Right kidney (tissue), 9 donors: ENCODE results near the gene PIAS4.
"Not testable (repeated sequence)": the region's sequence is repeated elsewhere in the genome, so short reads cannot be mapped to it uniquely, and the experiment has no call there.

Experiments
- DNase-seq: peaks from one replicate; pipeline ENCODE4 v3.0.0-alpha.2; 2016
- long read RNA-seq, 8 donors: transcript quantifications; one replicate each; lab custom pipeline, GENCODE V29; 2026

PIAS4 gene
- long read RNA-seq, donor 1, transcript PIAS4-201 (11 exons, 3,159 nt): major isoform, 14 of 14 reads
- long read RNA-seq, donor 1, partial matches to known transcripts: 0 of 14 reads
- long read RNA-seq, donor 1, other reads (novel, unspliced or antisense): 0 of 14 reads
- long read RNA-seq, donor 2, transcript PIAS4-201 (11 exons, 3,159 nt): major isoform, 7 of 15 reads
- long read RNA-seq, donor 2, partial matches to known transcripts: 8 of 15 reads
- long read RNA-seq, donor 2, other reads (novel, unspliced or antisense): 0 of 15 reads
- long read RNA-seq, donor 3, transcript PIAS4-201 (11 exons, 3,159 nt): major isoform, 8 of 16 reads
- long read RNA-seq, donor 3, partial matches to known transcripts: 8 of 16 reads
- long read RNA-seq, donor 3, other reads (novel, unspliced or antisense): 0 of 16 reads
- long read RNA-seq, donor 4, transcript PIAS4-201 (11 exons, 3,159 nt): major isoform, 10 of 27 reads
- long read RNA-seq, donor 4, partial matches to known transcripts: 12 of 27 reads
- long read RNA-seq, donor 4, other reads (novel, unspliced or antisense): 5 of 27 reads
- long read RNA-seq, donor 5, transcript PIAS4-201 (11 exons, 3,159 nt): major isoform, 10 of 10 reads
- long read RNA-seq, donor 5, partial matches to known transcripts: 0 of 10 reads
- long read RNA-seq, donor 5, other reads (novel, unspliced or antisense): 0 of 10 reads
- long read RNA-seq, donor 6, transcript PIAS4-201 (11 exons, 3,159 nt): major isoform, 9 of 26 reads
- long read RNA-seq, donor 6, partial matches to known transcripts: 16 of 26 reads
- long read RNA-seq, donor 6, other reads (novel, unspliced or antisense): 0 of 26 reads
- long read RNA-seq, donor 7: 0 reads
- long read RNA-seq, donor 8, transcript PIAS4-201 (11 exons, 3,159 nt): major isoform, 6 of 17 reads
- long read RNA-seq, donor 8, partial matches to known transcripts: 11 of 17 reads
- long read RNA-seq, donor 8, other reads (novel, unspliced or antisense): 0 of 17 reads

- DNase-seq: peak; percentile 99
Observed at GRCh38 chr19:4007021-4007835, at the start of gene PIAS4. Gene PIAS4, plus strand, starts transcription at chr19:4007736. Its CDS starts 25 bp downstream, at chr19:4007761.

- no peak for DNase-seq
Observed at GRCh38 chr19:3958836-3959765, 48.4 kb upstream of the PIAS4 start.

GRCh38 chr19:3959766-3960131 lies 47.8 kb upstream of the PIAS4 start:
- no peak for DNase-seq

- no peak for DNase-seq
Observed at GRCh38 chr19:3961007-3961406, 46.5 kb upstream of the PIAS4 start.

GRCh38 chr19:3963458-3964255 lies 43.9 kb upstream of the PIAS4 start:
- no peak for DNase-seq

GRCh38 chr19:3964256-3965194 lies 43.0 kb upstream of the PIAS4 start:
- DNase-seq: no peak

- no peak for DNase-seq
Observed at GRCh38 chr19:3966051-3967017, 41.2 kb upstream of the PIAS4 start.

GRCh38 chr19:3967983-3968382 lies 39.6 kb upstream of the PIAS4 start:
- not testable (repeated sequence) for DNase-seq

- DNase-seq: peak; percentile 46
Observed at GRCh38 chr19:3968556-3969434, 38.7 kb upstream of the PIAS4 start.

GRCh38 chr19:3969435-3970312 lies 37.9 kb upstream of the PIAS4 start:
- DNase-seq: peak; percentile 23

- no peak for DNase-seq
Observed at GRCh38 chr19:3970313-3970807, 37.2 kb upstream of the PIAS4 start.

- DNase-seq: peak; percentile 79
Observed at GRCh38 chr19:3970808-3971598, 36.5 kb upstream of the PIAS4 start, which contains the start of gene DAPK3. Gene DAPK3, minus strand, starts transcription at chr19:3971099. Its CDS starts 1,364 bp downstream, at chr19:3969735.

GRCh38 chr19:3975144-3975543 lies 32.4 kb upstream of the PIAS4 start:
- no peak for DNase-seq

GRCh38 chr19:3975637-3976087 lies 31.9 kb upstream of the PIAS4 start:
- no peak for DNase-seq
